HepG2 (cell line): Measurements from ENCODE around the gene SLFN12. TPM values are rescaled to one million over a fixed set of nuclear protein-coding genes. Genes with fewer than 3 reads are reported as not detected.

Experiments
- ATAC-seq: fragments of 200-7000 bp; cut with Tn5 transposase; 3 replicates; pipeline ENCODE4 v1.9.1; 2020; ENCODE audit warnings: mild to moderate bottlenecking, moderate library complexity
- BruUV-seq: library from RNA; stranded (reverse); fragments of 400-500 nt; replicated peaks from 2 replicates; lab custom pipeline; 2021; lab: Mats Ljungman, UMichigan
- CTCF ChIA-PET: fragments of 300-600 bp; formaldehyde crosslinking; extraction: SDS; loops from one replicate; lab custom pipeline; 2021; ENCODE audit warnings: low total read pairs, inconsistent platforms, low intra/inter-chr PET ratio; lab: Yijun Ruan, JAX
- POLR2A ChIA-PET: fragments of 350-600 bp; sonication (Branson Sonifier 250); formaldehyde crosslinking; loops from one replicate; lab custom pipeline; 2020; ENCODE audit warnings: antibody characterized with exemption, inconsistent platforms; lab: Yijun Ruan, JAX
- DNase-seq: peaks from one replicate; pipeline ENCODE4 v3.0.0-alpha.2; 2015; ENCODE audit warnings: low spot score
- FAIRE-seq: peaks from 3 replicates; lab custom pipeline; 2011; peaks lifted over from hg19 to GRCh38; lab: Jason Lieb, UNC
- H2AFZ ChIP-seq: one replicate; pipeline ENCODE4 v1.6.1; 2011; ENCODE audit warnings: low read length, inconsistent platforms
- H3K27ac ChIP-seq: fragments of 300-600 bp; 3 replicates; pipeline ENCODE4 v1.8.0; 2011; ENCODE audit warnings: mixed run types, mild to moderate bottlenecking, mixed read lengths, low read length, inconsistent platforms; ENCODE audit not compliant: insufficient read depth; ENCODE audit errors: extremely low read length
- H3K27me3 ChIP-seq, 2 experiments: fragments of 200-600 bp in 1 of 2; 2 replicates in 1 of 2; 3 replicates in 1 of 2; pipeline versions ENCODE4 v1.6.0 to v1.8.0; 2011; ENCODE audit warnings: low read length in 2 of 2, mild to moderate bottlenecking in 2 of 2, moderate library complexity in 2 of 2, inconsistent platforms in 1 of 2; ENCODE audit not compliant: insufficient read depth in 2 of 2, control insufficient read depth in 1 of 2
- H3K36me3 ChIP-seq, 2 experiments: fragments of 200-600 bp in 1 of 2; replicated peaks in 1 of 2; 2 replicates in 1 of 2; 3 replicates in 1 of 2; pipeline versions ENCODE4 v1.5.1 to v1.8.0; 2011; ENCODE audit warnings: low read length in 2 of 2, inconsistent platforms in 1 of 2; ENCODE audit not compliant: insufficient read depth in 2 of 2, control insufficient read depth in 1 of 2
- H3K4me1 ChIP-seq: 2 replicates; pipeline ENCODE4 v1.5.1; 2012; ENCODE audit warnings: low read length, inconsistent platforms; ENCODE audit not compliant: insufficient read depth
- H3K4me2 ChIP-seq: 2 replicates; pipeline ENCODE4 v1.6.0; 2011; ENCODE audit warnings: low read depth, low read length, inconsistent platforms
- H3K4me3 ChIP-seq, 3 experiments: fragments of 200-600 bp in 1 of 3; sonication (generic), shearing (Covaris generic) in 1 of 3; replicated peaks in 1 of 3; 2 replicates each; pipeline ENCODE4 v1.5.1; 2011 to 2016; ENCODE audit warnings: low read length in 3 of 3, inconsistent platforms in 2 of 3, low read depth in 2 of 3, mild to moderate bottlenecking in 2 of 3, control low read depth in 1 of 3, mixed read lengths in 1 of 3; ENCODE audit not compliant: insufficient read depth in 1 of 3
- H3K79me2 ChIP-seq: one replicate; pipeline ENCODE4 v1.6.1; 2011; ENCODE audit warnings: low read length, inconsistent platforms; ENCODE audit not compliant: insufficient read depth
- H3K9ac ChIP-seq: 2 replicates; pipeline ENCODE4 v1.6.0; 2011; ENCODE audit warnings: mild to moderate bottlenecking, low read depth, low read length, inconsistent platforms; ENCODE audit not compliant: insufficient read depth
- H3K9me3 ChIP-seq: 2 replicates; pipeline ENCODE4 v1.5.1; 2012; ENCODE audit warnings: mild to moderate bottlenecking, low read length
- H4K20me1 ChIP-seq: 2 replicates; pipeline ENCODE4 v1.6.0; 2011; ENCODE audit warnings: inconsistent platforms, mild to moderate bottlenecking, low read length, moderate library complexity; ENCODE audit not compliant: insufficient read depth
- ASH2L ChIP-seq: fragments of 300-600, 200-600 bp; sonication (generic); IDR thresholded peaks from 2 replicates; pipeline ENCODE4 v1.7.0; 2017; ENCODE audit warnings: low read depth, mild to moderate bottlenecking, moderate library complexity, mixed read lengths, low read length; ENCODE audit not compliant: insufficient read length
- ATF3 ChIP-seq: sonication (generic); formaldehyde crosslinking; IDR thresholded peaks from 2 replicates; pipeline ENCODE4 v1.4.0; 2020; ENCODE audit warnings: missing genetic modification reagents
- BCLAF1 ChIP-seq: fragments of 450-650 bp; IDR thresholded peaks from 2 replicates; pipeline ENCODE4 v1.6.1; 2017; ENCODE audit warnings: mild to moderate bottlenecking
- DZIP1 ChIP-seq: sonication (generic); formaldehyde crosslinking; IDR thresholded peaks from 2 replicates; pipeline ENCODE4 v1.5.0; 2020; ENCODE audit warnings: mild to moderate bottlenecking, missing genetic modification reagents
- E2F2 ChIP-seq: sonication (generic); formaldehyde crosslinking; IDR thresholded peaks from 2 replicates; pipeline ENCODE4 v1.4.0; 2020; ENCODE audit warnings: missing genetic modification reagents, borderline replicate concordance
- FOSL2 ChIP-seq: sonication (generic); formaldehyde crosslinking; IDR thresholded peaks from 2 replicates; pipeline ENCODE4 v1.4.0; 2020; ENCODE audit warnings: missing genetic modification reagents
- JUNB ChIP-seq: sonication (generic); formaldehyde crosslinking; IDR thresholded peaks from 2 replicates; pipeline ENCODE4 v1.8.0; 2022; ENCODE audit warnings: missing genetic modification reagents, mild to moderate bottlenecking, borderline replicate concordance
- JUND ChIP-seq: sonication (generic); formaldehyde crosslinking; IDR thresholded peaks from 2 replicates; pipeline ENCODE4 v1.8.0; 2022; ENCODE audit warnings: mild to moderate bottlenecking, missing genetic modification reagents
- NFKBIZ ChIP-seq: IDR thresholded peaks from 2 replicates; pipeline ENCODE4 v1.6.1; 2018; ENCODE audit warnings: missing genetic modification reagents, missing compliant biosample characterization
- SOX5 ChIP-seq: IDR thresholded peaks from 2 replicates; pipeline ENCODE4 v1.6.1; 2016; ENCODE audit warnings: borderline replicate concordance
- ZNF562 ChIP-seq: sonication (generic); formaldehyde crosslinking; IDR thresholded peaks from 2 replicates; pipeline ENCODE4 v1.8.0; 2022; ENCODE audit warnings: missing genetic modification reagents, borderline replicate concordance
- ZNF704 ChIP-seq: sonication (generic); formaldehyde crosslinking; IDR thresholded peaks from 2 replicates; pipeline ENCODE4 v1.8.1; 2023; ENCODE audit warnings: mild to moderate bottlenecking, inconsistent platforms, moderate library complexity, missing genetic modification reagents, borderline replicate concordance
- WGBS: methylation state at CpG from one replicate; pipeline ENCODE4 v1.1.6; 2017; ENCODE audit warnings: low lambda C conversion rate; 5-methylcytosine and 5-hydroxymethylcytosine counted together
- in situ Hi-C: cut with HindIII; loops from 2 replicates; pipeline ENCODE4 v1.10.0; 2017; ENCODE audit warnings: low pct_unique_long_range_greater_than_20kb; ENCODE audit not compliant: extremely low pct_ligation_motif_present
- intact Hi-C: fragments of 100-400 bp; cut with micrococcal nuclease; formaldehyde crosslinking; loops from one replicate; pipeline ENCODE4 v1.10.0; 2022; ENCODE audit not compliant: unreplicated experiment
- polyA plus RNA-seq, 8 experiments: library from polyadenylated mRNA; depleted of rRNA in 3 of 8; stranded (reverse) in 7 of 8; unstranded in 1 of 8; fragments of >200 nt; fragmentation: Illumina TruSeq in 4 of 8; extraction: Trizol in 4 of 8; gene quantifications; 2 replicates each; pipeline versions ENCODE4 v1.2.1 to v1.2.3, GENCODE V29; 2011 to 2016; ENCODE audit warnings: low read depth in 4 of 8, missing spikeins in 1 of 8, mixed read lengths in 1 of 8; ENCODE audit not compliant: insufficient read depth in 1 of 8
- total RNA-seq, 5 experiments: library from RNA; depleted of rRNA; stranded (reverse); fragments of >200 nt; fragmentation: Illumina TruSeq; extraction: Trizol; gene quantifications; 2 replicates each; pipeline ENCODE4 v1.2.3, GENCODE V29; 2016; ENCODE audit warnings: low read depth in 1 of 5

The SLFN12 gene
- total and polyA plus RNA-seq, 2 of the 13 experiments (the other 11 are each of a cell fraction or from before 2014, with no cell fraction given) = 0.13 TPM; not detected in 1

GRCh38 chr17:35433075-35433894, 985 bp upstream of the SLFN12 start:
- no peaks in the 10 kb centered on the region for H3K36me3 ChIP-seq
- FAIRE-seq (peak; percentile 68), ATAC-seq (peak; percentile 79), DNase-seq (peak; percentile 81)
- intact Hi-C loops = no loop called here
- no peaks in the 10 kb centered on the region for H4K20me1 ChIP-seq
- no peak overlapping the region for H2AFZ ChIP-seq
- H3K4me1 ChIP-seq = peaks cover 10% of the 10 kb centered on the region; the same call in 1 of the 2 replicates
- 70% methylated on average over 17 of the region's 19 CpGs for WGBS
- H3K79me2 ChIP-seq = no peaks in the 10 kb centered on the region
- no peak overlapping the region for H3K4me3 ChIP-seq
- peaks cover 0 to 14% of the 10 kb centered on the region in 2 experiments; a peak in 2 of 5 replicates for H3K27me3 ChIP-seq
- no peak overlapping the region for H3K9ac ChIP-seq
- BruUV-seq = no TSS peak
- POLR2A ChIA-PET = no interaction called here
- in situ Hi-C loops = no loop called here
- H3K9me3 ChIP-seq = no peaks in the 10 kb centered on the region
- CTCF ChIA-PET = no interaction called here
- H3K4me2 ChIP-seq = no peak overlapping the region
- H3K27ac ChIP-seq = no peak overlapping the region
- TF ChIP-seq FOSL2 (CRISPR knock-in tag) (peak; percentile 96), BCLAF1 (no peak), JUNB (CRISPR knock-in tag) (peak; percentile 83; the same call in 1 of the 2 replicates), SOX5 (CRISPR knock-in tag) (no peak), ZNF704 (no peak), ZNF562 (no peak), JUND (CRISPR knock-in tag) (peak; percentile 94), NFKBIZ (CRISPR knock-in tag) (no peak), ATF3 (CRISPR knock-in tag) (peak; percentile 93), E2F2 (no peak), ASH2L (no peak), DZIP1 (CRISPR knock-in tag) (no peak)
